Smooth muscle cell (in vitro differentiated cells): ENCODE results near the gene ATXN10. TPM values are rescaled to one million over a fixed set of nuclear protein-coding genes. Genes with fewer than 3 reads are reported as not detected.

ENCODE experiments used
- DNase-seq: peaks from one replicate; lab custom pipeline; 2025; ENCODE audit not compliant: unreplicated experiment; lab: John Stamatoyannopoulos, UW
- H2AFZ ChIP-seq: fragments of 200-600 bp; sonication (generic); 2 replicates; pipeline ENCODE4 v1.6.0; 2016; ENCODE audit warnings: antibody characterized with exemption, low read depth, mild to moderate bottlenecking
- H3F3A ChIP-seq: fragments of 200-600 bp; sonication (generic); 2 replicates; pipeline ENCODE4 v1.6.0; 2017; ENCODE audit warnings: antibody characterized with exemption, low read depth
- H3K27ac ChIP-seq: fragments of 200-600 bp; sonication (generic); 2 replicates; pipeline ENCODE4 v1.5.1; 2016; ENCODE audit warnings: low read depth, mild to moderate bottlenecking
- H3K27me3 ChIP-seq: fragments of 200-600 bp; sonication (generic); 2 replicates; pipeline ENCODE4 v1.6.1; 2016; ENCODE audit warnings: low read depth, mild to moderate bottlenecking
- H3K36me3 ChIP-seq: fragments of 200-600 bp; sonication (generic); 2 replicates; pipeline ENCODE4 v1.5.1; 2016; ENCODE audit warnings: low read depth
- H3K4me1 ChIP-seq: fragments of 200-600 bp; sonication (generic); 2 replicates; pipeline ENCODE4 v1.5.1; 2016; ENCODE audit warnings: low read depth
- H3K4me2 ChIP-seq: fragments of 200-600 bp; sonication (generic); 2 replicates; pipeline ENCODE4 v1.6.0; 2016; ENCODE audit warnings: mild to moderate bottlenecking
- H3K4me3 ChIP-seq: fragments of 200-600 bp; sonication (generic); 2 replicates; pipeline ENCODE4 v1.5.1; 2016; ENCODE audit warnings: mild to moderate bottlenecking
- H3K79me2 ChIP-seq: fragments of 200-600 bp; sonication (generic); 2 replicates; pipeline ENCODE4 v1.6.0; 2016; ENCODE audit warnings: low read depth, mild to moderate bottlenecking
- H3K9ac ChIP-seq: fragments of 200-600 bp; sonication (generic); 2 replicates; pipeline ENCODE4 v1.6.0; 2016; ENCODE audit warnings: low read depth
- H3K9me3 ChIP-seq: fragments of 200-600 bp; sonication (generic); replicated peaks from 2 replicates; pipeline ENCODE4 v1.5.1; 2016; ENCODE audit warnings: low read depth
- H4K20me1 ChIP-seq: fragments of 200-600 bp; sonication (generic); 2 replicates; pipeline ENCODE4 v1.6.0; 2016; ENCODE audit warnings: low read depth
- CTCF ChIP-seq: fragments of 200-600 bp; sonication (generic); IDR thresholded peaks from 2 replicates; pipeline ENCODE4 v1.5.1; 2017; ENCODE audit warnings: borderline replicate concordance, mild to moderate bottlenecking, antibody characterized with exemption; ENCODE audit not compliant: insufficient read depth, poor library complexity, severe bottlenecking
- WGBS: methylation state at CpG from one replicate; pipeline ENCODE4 v1.1.7; 2016; ENCODE audit warnings: low lambda C conversion rate; 5-methylcytosine and 5-hydroxymethylcytosine counted together
- polyA plus RNA-seq: library from polyadenylated mRNA; unstranded; fragments of >200 nt; fragmentation: Nextera tagmentation; extraction: Ambion mirVana; gene quantifications from 2 replicates; pipeline ENCODE4 v1.2.1, GENCODE V29; 2016
- total RNA-seq: library from RNA; depleted of rRNA; stranded (reverse); fragments of >200 nt; gene quantifications from 2 replicates; pipeline ENCODE4 v1.2.3, GENCODE V29; 2014

The ATXN10 gene
- total and polyA plus RNA-seq, 2 experiments from 2014 or later: 117 to 131 TPM

GRCh38 chr22:45760682-45761081 lies 89.0 kb downstream of the ATXN10 start:
- H3K79me2 ChIP-seq: peaks cover 27% of the 10 kb centered on the region
- H3K27me3 ChIP-seq: no peaks in the 10 kb centered on the region
- H2AFZ ChIP-seq: no peak overlapping the region
- 71% methylated on average over 2 of the region's 2 CpGs for WGBS
- no peak overlapping the region for H3K4me2 ChIP-seq
- H3K9ac ChIP-seq: no peak overlapping the region
- TF ChIP-seq CTCF: no peak
- DNase-seq: no peak
- H3K4me3 ChIP-seq: no peak overlapping the region
- H3K27ac ChIP-seq: no peak overlapping the region
- H4K20me1 ChIP-seq: peaks cover 92% of the 10 kb centered on the region
- no peaks in the 10 kb centered on the region for H3K36me3 ChIP-seq
- peaks cover 33% of the 10 kb centered on the region for H3K4me1 ChIP-seq
- H3K9me3 ChIP-seq: no peaks in the 10 kb centered on the region
- H3F3A ChIP-seq: peaks cover 13% of the 10 kb centered on the region

GRCh38 chr22:45762545-45763235 lies 91.1 kb downstream of the ATXN10 start:
- 71% methylated on average over 7 of the region's 7 CpGs for WGBS
- Histone ChIP-seq H4K20me1 (peaks cover 78% of the 10 kb centered on the region), H3K4me2 (peak overlapping the region; percentile 45), H3K4me3 (no peak overlapping the region), H3K9me3 (no peaks in the 10 kb centered on the region), H2AFZ (no peak overlapping the region), H3K36me3 (no peaks in the 10 kb centered on the region), H3F3A (peaks cover 13% of the 10 kb centered on the region), H3K9ac (no peak overlapping the region), H3K27ac (peak overlapping the region; percentile 36), H3K27me3 (no peaks in the 10 kb centered on the region), H3K4me1 (peaks cover 26% of the 10 kb centered on the region), H3K79me2 (peaks cover 41% of the 10 kb centered on the region)
- no peak for TF ChIP-seq CTCF
- DNase-seq: no peak

- Histone ChIP-seq H4K20me1 (peaks cover 72% of the 10 kb centered on the region), H3K4me1 (peaks cover 26% of the 10 kb centered on the region), H3K27ac (peak overlapping the region; percentile 36), H3K4me3 (no peak overlapping the region), H3K36me3 (no peaks in the 10 kb centered on the region), H3K27me3 (no peaks in the 10 kb centered on the region), H3F3A (peaks cover 13% of the 10 kb centered on the region), H3K79me2 (peaks cover 42% of the 10 kb centered on the region), H3K9me3 (no peaks in the 10 kb centered on the region), H3K4me2 (peak overlapping the region; percentile 45), H3K9ac (no peak overlapping the region), H2AFZ (no peak overlapping the region)
- WGBS: 91% methylated on average over 10 of the region's 10 CpGs
- no peak for TF ChIP-seq CTCF
- DNase-seq: no peak
Observed at GRCh38 chr22:45763236-45763624, 91.6 kb downstream of the ATXN10 start.

GRCh38 chr22:45768490-45768889 lies 96.9 kb downstream of the ATXN10 start:
- H3F3A ChIP-seq: no peaks in the 10 kb centered on the region
- no peaks in the 10 kb centered on the region for H3K9me3 ChIP-seq
- H4K20me1 ChIP-seq: peaks cover 69% of the 10 kb centered on the region
- H3K4me1 ChIP-seq: peaks cover 13% of the 10 kb centered on the region
- no peak overlapping the region for H3K4me2 ChIP-seq
- H3K27ac ChIP-seq: no peak overlapping the region
- no peak overlapping the region for H3K9ac ChIP-seq
- no peaks in the 10 kb centered on the region for H3K27me3 ChIP-seq
- WGBS: 46% methylated on average over 3 of the region's 3 CpGs
- no peak overlapping the region for H3K4me3 ChIP-seq
- H2AFZ ChIP-seq: no peak overlapping the region
- DNase-seq: no peak
- H3K36me3 ChIP-seq: no peaks in the 10 kb centered on the region
- TF ChIP-seq CTCF: no peak
- H3K79me2 ChIP-seq: peaks cover 46% of the 10 kb centered on the region
